Right lobe of liver (tissue), 4 donors: ENCODE measurements around the gene HIGD1A.

Source experiments
- POLR2A ChIP-seq: fragments of 450-650 bp; IDR thresholded peaks from one replicate; pipeline ENCODE4 v1.6.1; 2017; ENCODE audit warnings: antibody characterized with exemption, mild to moderate bottlenecking
- TF ChIP-seq, protein P1 (sequence below), 4 donors: fragments of 200-600 bp in 3 of 4; fragments of 450-650 bp in 1 of 4; IDR thresholded peaks; one replicate each; pipeline versions ENCODE4 v1.5.1 to v1.8.0; 2016 to 2022; ENCODE audit warnings: antibody characterized with exemption in 4 of 4, mild to moderate bottlenecking in 2 of 4
- donor health status: DM: no; HTN: no; CAD: no.
- donor health status: DM: no; HTN: no; CAD: no.
- donor health status: DM: no; HTN: yes; CAD: no.

DNA sequence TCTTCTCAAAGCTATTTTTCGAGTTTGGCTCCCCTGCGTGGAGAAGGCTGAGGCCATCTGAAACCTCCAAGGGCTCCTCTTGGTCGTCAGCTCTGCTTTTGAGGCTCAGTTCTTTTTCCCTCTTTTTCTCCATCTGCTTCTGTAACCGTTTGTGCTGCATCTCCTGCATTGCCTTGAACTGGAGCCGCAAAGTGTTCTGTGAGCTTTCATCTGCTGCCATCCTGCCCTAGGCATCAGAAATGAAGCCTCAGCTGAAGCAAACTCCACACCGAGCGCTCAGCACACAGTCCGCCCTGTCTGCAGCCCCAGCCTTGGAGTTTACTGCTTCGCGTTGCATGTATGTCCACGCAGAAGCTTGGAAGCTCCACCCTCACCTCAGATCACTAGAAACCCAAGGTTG lies 46.2 kb downstream of the HIGD1A start:
- TF ChIP-seq, protein P1, sequence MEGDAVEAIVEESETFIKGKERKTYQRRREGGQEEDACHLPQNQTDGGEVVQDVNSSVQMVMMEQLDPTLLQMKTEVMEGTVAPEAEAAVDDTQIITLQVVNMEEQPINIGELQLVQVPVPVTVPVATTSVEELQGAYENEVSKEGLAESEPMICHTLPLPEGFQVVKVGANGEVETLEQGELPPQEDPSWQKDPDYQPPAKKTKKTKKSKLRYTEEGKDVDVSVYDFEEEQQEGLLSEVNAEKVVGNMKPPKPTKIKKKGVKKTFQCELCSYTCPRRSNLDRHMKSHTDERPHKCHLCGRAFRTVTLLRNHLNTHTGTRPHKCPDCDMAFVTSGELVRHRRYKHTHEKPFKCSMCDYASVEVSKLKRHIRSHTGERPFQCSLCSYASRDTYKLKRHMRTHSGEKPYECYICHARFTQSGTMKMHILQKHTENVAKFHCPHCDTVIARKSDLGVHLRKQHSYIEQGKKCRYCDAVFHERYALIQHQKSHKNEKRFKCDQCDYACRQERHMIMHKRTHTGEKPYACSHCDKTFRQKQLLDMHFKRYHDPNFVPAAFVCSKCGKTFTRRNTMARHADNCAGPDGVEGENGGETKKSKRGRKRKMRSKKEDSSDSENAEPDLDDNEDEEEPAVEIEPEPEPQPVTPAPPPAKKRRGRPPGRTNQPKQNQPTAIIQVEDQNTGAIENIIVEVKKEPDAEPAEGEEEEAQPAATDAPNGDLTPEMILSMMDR (IDR thresholded peaks at IDR 0.05) = no peak
- no peak for TF ChIP-seq POLR2A
